C4-2B (cell line): Measurements from ENCODE around the gene SEC16B.

Experiments used
- CTCF ChIP-seq: fragments of 450-650 bp; conservative IDR thresholded peaks from 2 replicates; pipeline ENCODE4 v1.5.1; 2017; ENCODE audit warnings: mild to moderate bottlenecking
- ZFX ChIP-seq: fragments of 450-650 bp; IDR thresholded peaks from 2 replicates; pipeline ENCODE4 v1.6.1; 2017

- TF ChIP-seq CTCF (no peak), ZFX (no peak)
These were observed 27.9 kb downstream of the SEC16B start for GRCh38 chr1:177941976-177942375.
